Fibroblast of lung (primary cell): ENCODE measurements around the gene NDUFAF7.

Source experiments
- CTCF ChIP-seq, 2 donors: IDR thresholded peaks in 1 of 2; conservative IDR thresholded peaks in 1 of 2; 1 replicate in 1 of 2; 2 replicates in 1 of 2; pipeline ENCODE4 v1.5.1; 2011 to 2012; ENCODE audit warnings: low read length in 2 of 2, control low read depth in 1 of 2, inconsistent platforms in 1 of 2, low read depth in 1 of 2, mild to moderate bottlenecking in 1 of 2
- EZH2 ChIP-seq: IDR thresholded peaks from 2 replicates; pipeline ENCODE4 v1.5.1; 2012; ENCODE audit warnings: low read length, control low read depth, mild to moderate bottlenecking; ENCODE audit errors: missing control alignments

GRCh38 chr2:37291680-37292079 lies 60.2 kb downstream of the NDUFAF7 start:
- TF ChIP-seq CTCF (conservative IDR thresholded peaks at IDR 0.05 in 1 of 2, IDR thresholded peaks at IDR 0.05 in 1 of 2; ENCODE audit: low read depth in 1 of 2, low read length in 2 of 2) (no peak), EZH2 (no peak)
